Renal cortex interstitium (tissue), 11 donors: ENCODE results near the gene LMAN1L. TPM values are rescaled to one million over a fixed set of nuclear protein-coding genes. Genes with fewer than 3 reads are reported as not detected.

ENCODE experiments used
- DNase-seq, 11 donors: peaks; one replicate each; pipeline ENCODE4 v3.0.0-alpha.2; 2013; ENCODE audit warnings: low read depth in 9 of 11, low spot score in 4 of 11; ENCODE audit errors: extremely low read depth in 1 of 11
- polyA plus RNA-seq, 3 donors: library from polyadenylated mRNA; unstranded; fragments of 120-200 nt; gene quantifications; one replicate each; pipeline ENCODE4 v1.2.1, GENCODE V29; 2013; ENCODE audit not compliant: insufficient read length in 3 of 3

The LMAN1L gene
- polyA plus RNA-seq, 3 donors, result not detected

GRCh38 chr15:74842581-74843444, 30.2 kb downstream of the LMAN1L start, which contains the start of gene ULK3:
Gene ULK3, minus strand, starts transcription at chr15:74843156. Its CDS starts 51 bp downstream, at chr15:74843105.
- DNase-seq, result peak; percentile 58 to 87 (median 80)

- DNase-seq, result no peak
These were observed 30.8 kb downstream of the LMAN1L start for GRCh38 chr15:74843445-74843828.

- DNase-seq, result no peak
These were observed 31.3 kb downstream of the LMAN1L start for GRCh38 chr15:74843891-74844299.

- no peak for DNase-seq
These were observed 31.9 kb downstream of the LMAN1L start for GRCh38 chr15:74844319-74845207.

GRCh38 chr15:74845208-74845568, 32.6 kb downstream of the LMAN1L start:
- no peak for DNase-seq

- DNase-seq, result no peak
These were observed 32.9 kb downstream of the LMAN1L start for GRCh38 chr15:74845581-74845980.

- no peak for DNase-seq
These were observed 34.8 kb downstream of the LMAN1L start for GRCh38 chr15:74847432-74847831.

- DNase-seq, result no peak
These were observed 37.8 kb downstream of the LMAN1L start for GRCh38 chr15:74850393-74850792.

GRCh38 chr15:74851960-74852359, 39.3 kb downstream of the LMAN1L start:
- DNase-seq, result no peak

GRCh38 chr15:74854453-74855022, 41.9 kb downstream of the LMAN1L start:
- no peak for DNase-seq

- DNase-seq, result no peak
These were observed 43.2 kb downstream of the LMAN1L start for GRCh38 chr15:74855857-74856256.

- no peak for DNase-seq
These were observed 43.9 kb downstream of the LMAN1L start for GRCh38 chr15:74856537-74856936.

- DNase-seq, result no peak
These were observed 44.5 kb downstream of the LMAN1L start for GRCh38 chr15:74857082-74857655.

- DNase-seq, result no peak
These were observed 45.2 kb downstream of the LMAN1L start for GRCh38 chr15:74857671-74858368.

- no peak for DNase-seq
These were observed 45.7 kb downstream of the LMAN1L start for GRCh38 chr15:74858369-74858740.

- no peak for DNase-seq
These were observed 50.8 kb downstream of the LMAN1L start for GRCh38 chr15:74863239-74864056.

GRCh38 chr15:74864296-74864695, 51.7 kb downstream of the LMAN1L start:
- DNase-seq, result no peak

- DNase-seq, result no peak
These were observed 52.7 kb downstream of the LMAN1L start for GRCh38 chr15:74865316-74865715.
